Forelimb muscle (tissue), 1 donor: ENCODE results near the gene AZI2. TPM values are rescaled to one million over a fixed set of nuclear protein-coding genes. Genes with fewer than 3 reads are reported as not detected.

Experiments
- DNase-seq: peaks from one replicate; pipeline ENCODE4 v3.0.0-alpha.2; 2013; ENCODE audit warnings: low read depth
- polyA plus RNA-seq: library from polyadenylated mRNA; unstranded; fragments of 120-200 nt; gene quantifications from one replicate; pipeline ENCODE4 v1.2.1, GENCODE V29; 2013; ENCODE audit not compliant: insufficient read length

The AZI2 gene
- 60.9 TPM for polyA plus RNA-seq

GRCh38 chr3:28348629-28349468, at the start of gene AZI2, which contains the start of gene ZCWPW2:
Gene AZI2 (minus strand): TSS chr3:28348824. CDS start chr3:28340617, 8,207 bp downstream.
Gene ZCWPW2 (plus strand): TSS chr3:28348721. CDS start chr3:28413069, 64,348 bp downstream.
- DNase-seq, result peak; percentile 88

- no peak for DNase-seq
These were observed 40.4 kb upstream of the AZI2 start for GRCh38 chr3:28388978-28389377.

- no peak for DNase-seq
These were observed 37.4 kb upstream of the AZI2 start for GRCh38 chr3:28386049-28386448.

- peak; percentile 80 for DNase-seq
These were observed 27.8 kb upstream of the AZI2 start for GRCh38 chr3:28376424-28376823.

- DNase-seq, result no peak
These were observed 911 bp upstream of the AZI2 start for GRCh38 chr3:28349469-28350000.

GRCh38 chr3:28348265-28348628, 377 bp downstream of the AZI2 start:
- DNase-seq, result no peak

- DNase-seq, result peak; percentile 22
These were observed 1.0 kb downstream of the AZI2 start for GRCh38 chr3:28347374-28348264.

GRCh38 chr3:28345690-28346089, 2.9 kb downstream of the AZI2 start:
- no peak for DNase-seq

- no peak for DNase-seq
These were observed 5.5 kb downstream of the AZI2 start for GRCh38 chr3:28343144-28343543.

GRCh38 chr3:28337230-28337629, 11.4 kb downstream of the AZI2 start:
- no peak for DNase-seq

GRCh38 chr3:28335246-28335645, 13.4 kb downstream of the AZI2 start:
- no peak for DNase-seq

- no peak for DNase-seq
These were observed 14.1 kb downstream of the AZI2 start for GRCh38 chr3:28334552-28334951.

GRCh38 chr3:28328188-28329151, 20.2 kb downstream of the AZI2 start:
- DNase-seq, result no peak

- DNase-seq, result no peak
These were observed 22.1 kb downstream of the AZI2 start for GRCh38 chr3:28326458-28326926.

- no peak for DNase-seq
These were observed 26.2 kb downstream of the AZI2 start for GRCh38 chr3:28322464-28322863.

GRCh38 chr3:28320981-28321380, 27.6 kb downstream of the AZI2 start:
- no peak for DNase-seq

- no peak for DNase-seq
These were observed 31.1 kb downstream of the AZI2 start for GRCh38 chr3:28317438-28318022.

- no peak for DNase-seq
These were observed 32.4 kb downstream of the AZI2 start for GRCh38 chr3:28316226-28316625.

GRCh38 chr3:28315711-28316110, 32.9 kb downstream of the AZI2 start:
- DNase-seq, result no peak

GRCh38 chr3:28308196-28308595, 40.4 kb downstream of the AZI2 start:
- no peak for DNase-seq

- no peak for DNase-seq
These were observed 46.9 kb downstream of the AZI2 start for GRCh38 chr3:28301688-28302087.
